Keratinocyte (primary cell): Measurements from ENCODE around the gene CEP43.

ENCODE experiments used
- EZH2 ChIP-seq: IDR thresholded peaks from one replicate; pipeline ENCODE4 v1.6.1; 2012; ENCODE audit warnings: inconsistent platforms, mild to moderate bottlenecking, low read length, moderate library complexity
- TF ChIP-seq, protein P1 (sequence below), 3 experiments: IDR thresholded peaks in 1 of 3; conservative IDR thresholded peaks in 1 of 3; optimal IDR thresholded peaks in 1 of 3; 2 replicates in 2 of 3; 3 replicates in 1 of 3; pipeline versions ENCODE3 to v1.5.1; 2011; ENCODE audit warnings: low read length in 3 of 3, mild to moderate bottlenecking in 3 of 3, moderate library complexity in 2 of 3, control low read depth in 1 of 3, inconsistent platforms in 1 of 3; ENCODE audit not compliant: insufficient read depth in 2 of 3; ENCODE audit errors: extremely low read depth in 1 of 3

DNA sequence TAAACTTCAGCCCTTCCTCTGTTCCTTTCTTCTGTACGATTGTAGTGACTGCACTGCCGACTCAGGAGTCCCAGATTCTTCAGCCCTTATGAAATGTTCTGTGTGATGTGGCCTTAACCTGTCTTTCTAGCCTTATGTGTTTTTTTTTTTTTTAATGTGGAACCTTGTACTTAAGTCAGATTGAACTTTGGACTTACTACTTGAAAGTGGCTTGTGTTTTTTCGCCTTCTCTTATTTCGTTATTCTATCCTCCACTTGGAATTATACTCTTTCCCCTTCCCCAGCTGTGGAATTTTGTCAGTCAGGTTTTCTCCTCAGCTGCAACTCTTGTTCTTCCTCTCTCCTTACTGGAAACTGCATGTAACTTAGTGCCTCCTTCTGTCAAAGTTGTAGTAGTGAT is 8.8 kb downstream of the CEP43 start:
- TF ChIP-seq, protein P1, sequence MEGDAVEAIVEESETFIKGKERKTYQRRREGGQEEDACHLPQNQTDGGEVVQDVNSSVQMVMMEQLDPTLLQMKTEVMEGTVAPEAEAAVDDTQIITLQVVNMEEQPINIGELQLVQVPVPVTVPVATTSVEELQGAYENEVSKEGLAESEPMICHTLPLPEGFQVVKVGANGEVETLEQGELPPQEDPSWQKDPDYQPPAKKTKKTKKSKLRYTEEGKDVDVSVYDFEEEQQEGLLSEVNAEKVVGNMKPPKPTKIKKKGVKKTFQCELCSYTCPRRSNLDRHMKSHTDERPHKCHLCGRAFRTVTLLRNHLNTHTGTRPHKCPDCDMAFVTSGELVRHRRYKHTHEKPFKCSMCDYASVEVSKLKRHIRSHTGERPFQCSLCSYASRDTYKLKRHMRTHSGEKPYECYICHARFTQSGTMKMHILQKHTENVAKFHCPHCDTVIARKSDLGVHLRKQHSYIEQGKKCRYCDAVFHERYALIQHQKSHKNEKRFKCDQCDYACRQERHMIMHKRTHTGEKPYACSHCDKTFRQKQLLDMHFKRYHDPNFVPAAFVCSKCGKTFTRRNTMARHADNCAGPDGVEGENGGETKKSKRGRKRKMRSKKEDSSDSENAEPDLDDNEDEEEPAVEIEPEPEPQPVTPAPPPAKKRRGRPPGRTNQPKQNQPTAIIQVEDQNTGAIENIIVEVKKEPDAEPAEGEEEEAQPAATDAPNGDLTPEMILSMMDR (optimal IDR thresholded peaks at IDR 0.05 in 1 of 3, IDR thresholded peaks at IDR 0.05 in 1 of 3, conservative IDR thresholded peaks at IDR 0.05 in 1 of 3; ENCODE audit: extremely low read depth in 1 of 3, insufficient read depth in 2 of 3, low read length in 3 of 3) = no peak
- no peak for TF ChIP-seq EZH2
